H9 (cell line): ENCODE results near the gene INTS12. TPM values are rescaled to one million over a fixed set of nuclear protein-coding genes. Genes with fewer than 3 reads are reported as not detected.

Source experiments
- DNase-seq: peaks from one replicate; pipeline ENCODE4 v3.0.0-alpha.2; 2017
- H2AFZ ChIP-seq: one replicate; pipeline ENCODE4 v1.6.1; 2013; ENCODE audit warnings: mild to moderate bottlenecking, low read length, control low read depth, moderate library complexity
- H2AK5ac ChIP-seq: 2 replicates; pipeline ENCODE4 v1.6.1; 2013; ENCODE audit warnings: low read length, control low read depth, mixed read lengths; ENCODE audit not compliant: insufficient read length
- H2BK120ac ChIP-seq: one replicate; pipeline ENCODE4 v1.6.1; 2013; ENCODE audit warnings: low read depth, mild to moderate bottlenecking, low read length, control low read depth, inconsistent platforms; ENCODE audit not compliant: poor library complexity, severe bottlenecking
- H2BK12ac ChIP-seq: 2 replicates; pipeline ENCODE4 v1.6.1; 2013; ENCODE audit warnings: low read length, control low read depth, mixed read lengths, low read depth; ENCODE audit not compliant: insufficient read length
- H2BK15ac ChIP-seq: 2 replicates; pipeline ENCODE4 v1.6.1; 2013; ENCODE audit warnings: low read depth, low read length, control low read depth
- H2BK20ac ChIP-seq: one replicate; pipeline ENCODE4 v1.6.1; 2013; ENCODE audit warnings: low read depth, mild to moderate bottlenecking, low read length, control low read depth, inconsistent platforms; ENCODE audit not compliant: poor library complexity, severe bottlenecking
- H2BK5ac ChIP-seq: 2 replicates; pipeline ENCODE4 v1.6.1; 2013; ENCODE audit warnings: low read length, control low read depth, mixed read lengths; ENCODE audit not compliant: insufficient read length
- H3K14ac ChIP-seq: 2 replicates; pipeline ENCODE4 v1.6.1; 2013; ENCODE audit warnings: low read length, control low read depth; ENCODE audit not compliant: insufficient read depth
- H3K18ac ChIP-seq: 2 replicates; pipeline ENCODE4 v1.6.1; 2013; ENCODE audit warnings: low read depth, mild to moderate bottlenecking, mixed read lengths, low read length, control low read depth; ENCODE audit not compliant: insufficient read length
- H3K23ac ChIP-seq: 2 replicates; pipeline ENCODE4 v1.6.1; 2013; ENCODE audit warnings: low read length, control low read depth, mixed read lengths, low read depth; ENCODE audit not compliant: insufficient read length
- H3K23me2 ChIP-seq: 2 replicates; pipeline ENCODE4 v1.6.1; 2013; ENCODE audit warnings: low read depth, mild to moderate bottlenecking, mixed read lengths, low read length, control low read depth; ENCODE audit not compliant: insufficient read length, poor library complexity, severe bottlenecking
- H3K27ac ChIP-seq: 2 replicates; pipeline ENCODE4 v1.5.1; 2013; ENCODE audit warnings: low read length, control low read depth, mixed read lengths, low read depth; ENCODE audit not compliant: insufficient read length
- H3K27me3 ChIP-seq: 2 replicates; pipeline ENCODE4 v1.6.1; 2013; ENCODE audit warnings: low read length, control low read depth, inconsistent platforms; ENCODE audit not compliant: insufficient read depth
- H3K4ac ChIP-seq: 2 replicates; pipeline ENCODE4 v1.6.1; 2013; ENCODE audit warnings: low read depth, mild to moderate bottlenecking, control low read depth, inconsistent platforms, low read length, moderate library complexity
- H3K4me1 ChIP-seq: 2 replicates; pipeline ENCODE4 v1.6.1; 2013; ENCODE audit warnings: low read length, control low read depth, inconsistent platforms; ENCODE audit not compliant: insufficient read depth
- H3K4me2 ChIP-seq: 2 replicates; pipeline ENCODE4 v1.6.1; 2013; ENCODE audit warnings: low read length, control low read depth, mixed read lengths; ENCODE audit not compliant: insufficient read length, insufficient read depth
- H3K56ac ChIP-seq: 2 replicates; pipeline ENCODE4 v1.6.1; 2013; ENCODE audit warnings: low read depth, mild to moderate bottlenecking, mixed read lengths, low read length, control low read depth; ENCODE audit not compliant: insufficient read length
- H3K79me1 ChIP-seq: 2 replicates; pipeline ENCODE4 v1.6.1; 2013; ENCODE audit warnings: low read depth, mild to moderate bottlenecking, moderate library complexity, low read length, control low read depth, inconsistent platforms; ENCODE audit not compliant: insufficient read depth, poor library complexity, severe bottlenecking
- H3K79me2 ChIP-seq: 2 replicates; pipeline ENCODE4 v1.6.1; 2013; ENCODE audit warnings: low read length, control low read depth, inconsistent platforms; ENCODE audit not compliant: insufficient read depth
- H3K9ac ChIP-seq: 2 replicates; pipeline ENCODE4 v1.6.1; 2013; ENCODE audit warnings: low read length, control low read depth, mixed read lengths; ENCODE audit not compliant: insufficient read length; ENCODE audit errors: extremely low read depth
- H3K9me3 ChIP-seq: one replicate; pipeline ENCODE4 v1.6.1; 2013; ENCODE audit warnings: low read depth, low read length, inconsistent platforms; ENCODE audit not compliant: control insufficient read depth
- H3T11ph ChIP-seq: one replicate; pipeline ENCODE4 v1.6.1; 2013; ENCODE audit warnings: mild to moderate bottlenecking, low read length, control low read depth, inconsistent platforms
- H4K20me1 ChIP-seq: one replicate; pipeline ENCODE4 v1.6.1; 2013; ENCODE audit not compliant: control insufficient read depth, insufficient read length, insufficient read depth
- H4K5ac ChIP-seq: 2 replicates; pipeline ENCODE4 v1.6.1; 2013; ENCODE audit warnings: low read depth, mild to moderate bottlenecking, mixed read lengths, low read length, control low read depth; ENCODE audit not compliant: insufficient read length
- H4K8ac ChIP-seq: replicated peaks from 2 replicates; pipeline ENCODE4 v1.6.1; 2013; ENCODE audit warnings: low read length, control low read depth, mixed read lengths, low read depth; ENCODE audit not compliant: insufficient read length
- H4K91ac ChIP-seq: 2 replicates; pipeline ENCODE4 v1.6.1; 2013; ENCODE audit warnings: low read depth, mild to moderate bottlenecking, moderate library complexity, mixed read lengths, low read length, control low read depth; ENCODE audit not compliant: insufficient read length
- H3K27ac Mint-ChIP-seq, 3 experiments: 2 replicates in 2 of 3; 3 replicates in 1 of 3; pipeline ENCODE4 v1.8.0; 2020 to 2021; ENCODE audit warnings: mixed read lengths in 3 of 3, mild to moderate bottlenecking in 1 of 3, moderate library complexity in 1 of 3
- H3K27me3 Mint-ChIP-seq: 2 replicates; pipeline ENCODE4 v1.8.0; 2021; ENCODE audit warnings: low read depth, mild to moderate bottlenecking, moderate library complexity, mixed read lengths
- H3K36me3 Mint-ChIP-seq, 3 experiments: 2 replicates in 2 of 3; 3 replicates in 1 of 3; pipeline ENCODE4 v1.8.0; 2020 to 2021; ENCODE audit warnings: low read depth in 3 of 3, mixed read lengths in 3 of 3; ENCODE audit not compliant: insufficient read depth in 1 of 3
- H3K4me1 Mint-ChIP-seq, 2 experiments: 2 replicates each; pipeline ENCODE4 v1.8.0; 2020; ENCODE audit warnings: mixed read lengths in 2 of 2
- H3K4me3 Mint-ChIP-seq, 2 experiments: 2 replicates in 1 of 2; 3 replicates in 1 of 2; pipeline ENCODE4 v1.8.0; 2020 to 2021; ENCODE audit warnings: mild to moderate bottlenecking in 2 of 2, mixed read lengths in 2 of 2, moderate library complexity in 1 of 2
- H3K9me3 Mint-ChIP-seq, 2 experiments: 2 replicates in 1 of 2; 3 replicates in 1 of 2; pipeline ENCODE4 v1.8.0; 2020; ENCODE audit warnings: mild to moderate bottlenecking in 2 of 2, mixed read lengths in 2 of 2, moderate library complexity in 1 of 2
- CTCF ChIP-seq: fragments of 200-600 bp; sonication (generic); conservative IDR thresholded peaks from 3 replicates; pipeline ENCODE4 v1.8.0; 2021; ENCODE audit warnings: antibody characterized with exemption, mild to moderate bottlenecking
- total RNA-seq: library from RNA; stranded (reverse); gene quantifications from 2 replicates; pipeline ENCODE4 v1.2.1, GENCODE V29; 2021

INTS12 gene
- total RNA-seq, 1 experiment from 2014 or later: 15.6 TPM

DNA sequence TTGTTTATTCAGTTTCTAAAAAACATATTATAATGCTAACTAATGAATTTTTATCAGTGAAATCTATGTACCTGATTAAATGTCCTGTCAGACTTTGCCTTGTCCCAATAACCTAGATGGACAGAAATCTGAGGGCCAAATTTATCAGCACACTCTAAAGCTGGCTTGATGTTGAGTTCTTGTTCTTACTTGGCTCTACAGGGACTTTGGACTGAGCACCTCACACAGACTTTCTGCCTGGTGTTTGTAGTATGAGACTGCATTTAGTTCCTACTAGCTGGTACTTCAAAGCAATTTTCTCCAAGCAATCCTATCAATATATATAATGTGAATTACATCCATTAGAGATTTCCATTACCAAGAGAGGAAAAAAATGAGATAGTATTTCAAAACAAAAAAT is 37.8 kb downstream of the INTS12 start:
- Histone ChIP-seq H2BK15ac (no peak overlapping the region), H4K5ac (no peak overlapping the region), H3K23ac (no peak overlapping the region), H2AFZ (no peak overlapping the region), H3K4me1 (no peaks in the 10 kb centered on the region), H3K9ac (no peak overlapping the region), H3K18ac (no peak overlapping the region), H3K4ac (no peak overlapping the region), H2BK120ac (no peak overlapping the region), H3K9me3 (no peaks in the 10 kb centered on the region), H3K14ac (no peak overlapping the region), H3K27ac (no peak overlapping the region), H2BK20ac (no peak overlapping the region), H3K23me2 (no peaks in the 10 kb centered on the region), H2BK5ac (no peak overlapping the region), H3K79me1 (no peaks in the 10 kb centered on the region), H3T11ph (no peak overlapping the region), H4K8ac (no peak overlapping the region), H2AK5ac (no peak overlapping the region), H3K79me2 (no peaks in the 10 kb centered on the region), H2BK12ac (no peak overlapping the region), H3K56ac (no peak overlapping the region), H3K4me2 (no peak overlapping the region), H4K20me1 (no peaks in the 10 kb centered on the region), H4K91ac (no peak overlapping the region), H3K27me3 (no peaks in the 10 kb centered on the region)
- no peak overlapping the region for H3K27ac Mint-ChIP-seq
- H3K4me1 Mint-ChIP-seq: no peaks in the 10 kb centered on the region
- no peak for DNase-seq
- no peaks in the 10 kb centered on the region for H3K36me3 Mint-ChIP-seq
- no peak overlapping the region for H3K4me3 Mint-ChIP-seq
- no peak for TF ChIP-seq CTCF
- peaks cover 2% of the 10 kb centered on the region for H3K27me3 Mint-ChIP-seq
- H3K9me3 Mint-ChIP-seq: no peaks in the 10 kb centered on the region
